Measurements from ENCODE around the gene GABRB1.

DNA sequence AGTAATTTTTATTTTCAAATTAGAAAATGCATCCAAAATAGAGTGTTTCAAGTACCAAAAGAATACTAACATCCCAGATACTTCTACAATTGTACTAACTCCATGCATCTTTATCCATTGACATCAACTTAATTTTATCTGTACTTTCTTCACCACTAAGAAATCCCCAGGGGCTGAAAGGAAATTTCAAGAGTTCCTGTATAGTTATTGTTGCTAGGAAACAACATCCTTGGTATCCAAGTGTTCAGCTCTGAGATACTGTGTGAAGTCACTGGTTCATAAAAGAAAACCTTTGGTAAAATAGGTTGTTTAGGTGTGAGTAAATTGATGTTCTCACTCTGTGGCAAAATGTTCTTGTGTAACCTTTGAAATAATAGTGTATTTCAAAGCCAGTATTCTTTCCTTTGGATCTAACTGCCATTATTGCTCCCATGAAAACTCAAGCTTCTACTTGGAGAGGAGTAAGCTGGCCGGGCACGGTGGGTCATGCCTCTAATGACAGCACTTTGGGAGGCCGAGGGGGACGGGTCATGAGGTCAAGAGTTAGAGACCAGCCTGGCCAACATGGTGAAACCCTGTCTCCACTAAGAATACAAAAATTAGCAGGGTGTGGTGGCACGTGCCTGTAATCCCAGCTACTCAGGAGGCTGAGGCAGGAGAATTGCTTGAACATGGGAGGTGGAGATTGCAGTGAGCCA lies 359.2 kb downstream of the GABRB1 start:
- TF ChIP-seq EZH2 (IDR thresholded peaks at IDR 0.05; ENCODE audit: borderline replicate concordance, insufficient read depth, low read depth, low read length, poor library complexity, severe bottlenecking), result no peak
- TF ChIP-seq, protein P1, sequence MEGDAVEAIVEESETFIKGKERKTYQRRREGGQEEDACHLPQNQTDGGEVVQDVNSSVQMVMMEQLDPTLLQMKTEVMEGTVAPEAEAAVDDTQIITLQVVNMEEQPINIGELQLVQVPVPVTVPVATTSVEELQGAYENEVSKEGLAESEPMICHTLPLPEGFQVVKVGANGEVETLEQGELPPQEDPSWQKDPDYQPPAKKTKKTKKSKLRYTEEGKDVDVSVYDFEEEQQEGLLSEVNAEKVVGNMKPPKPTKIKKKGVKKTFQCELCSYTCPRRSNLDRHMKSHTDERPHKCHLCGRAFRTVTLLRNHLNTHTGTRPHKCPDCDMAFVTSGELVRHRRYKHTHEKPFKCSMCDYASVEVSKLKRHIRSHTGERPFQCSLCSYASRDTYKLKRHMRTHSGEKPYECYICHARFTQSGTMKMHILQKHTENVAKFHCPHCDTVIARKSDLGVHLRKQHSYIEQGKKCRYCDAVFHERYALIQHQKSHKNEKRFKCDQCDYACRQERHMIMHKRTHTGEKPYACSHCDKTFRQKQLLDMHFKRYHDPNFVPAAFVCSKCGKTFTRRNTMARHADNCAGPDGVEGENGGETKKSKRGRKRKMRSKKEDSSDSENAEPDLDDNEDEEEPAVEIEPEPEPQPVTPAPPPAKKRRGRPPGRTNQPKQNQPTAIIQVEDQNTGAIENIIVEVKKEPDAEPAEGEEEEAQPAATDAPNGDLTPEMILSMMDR (IDR thresholded peaks at IDR 0.05), result no peak

Data from B cell (primary cell).